K562 (cell line): ENCODE results near the gene SSBP2. TPM values are rescaled to one million over a fixed set of nuclear protein-coding genes. Genes with fewer than 3 reads are reported as not detected.

ENCODE experiments used
- ATAC-seq: fragments of 200-7000 bp; cut with Tn5 transposase; 3 replicates; pipeline ENCODE4 v1.9.1; 2020; ENCODE audit warnings: moderate library complexity
- BruUV-seq: library from RNA; stranded (reverse); fragments of 400-500 nt; replicated peaks from 2 replicates; lab custom pipeline; 2021; lab: Mats Ljungman, UMichigan
- CTCF ChIA-PET: fragments of 300-600 bp; formaldehyde crosslinking; extraction: SDS; loops from one replicate; lab custom pipeline; 2021; ENCODE audit warnings: low intra/inter-chr PET ratio; lab: Yijun Ruan, JAX
- POLR2A ChIA-PET: fragments of 300-600, 350-650 bp; sonication (Branson Sonifier 250); formaldehyde crosslinking; extraction: SDS; loops from one replicate; lab custom pipeline; 2021; ENCODE audit warnings: antibody characterized with exemption, inconsistent platforms; lab: Yijun Ruan, JAX
- DNase-seq, 4 experiments: peaks; one replicate each; pipeline versions ENCODE4 v3.0.0 to v3.0.0-alpha.2; 2011 to 2018; ENCODE audit warnings: low spot score in 3 of 4, mixed read lengths in 3 of 4; ENCODE audit errors: extremely low read depth in 1 of 4
- FAIRE-seq: peaks from 2 replicates; lab custom pipeline; 2011; peaks lifted over from hg19 to GRCh38; lab: Jason Lieb, UNC
- H2AFZ ChIP-seq: 2 replicates; pipeline ENCODE4 v1.6.0; 2011; ENCODE audit warnings: low read depth, low read length, control low read depth, inconsistent platforms
- H3K27ac ChIP-seq: fragments of 200-600 bp; 3 replicates; pipeline ENCODE4 v1.8.0; 2011; ENCODE audit warnings: low read depth, mild to moderate bottlenecking, control low read depth, inconsistent platforms, low read length, moderate library complexity, mixed read lengths; ENCODE audit errors: extremely low read depth
- H3K27me3 ChIP-seq, 2 experiments: fragments of 300-600 bp in 1 of 2; 2 replicates in 1 of 2; 3 replicates in 1 of 2; pipeline versions ENCODE4 v1.6.0 to v1.8.0; 2011; ENCODE audit warnings: inconsistent platforms in 2 of 2, low read length in 2 of 2, mild to moderate bottlenecking in 1 of 2, mixed read lengths in 1 of 2, moderate library complexity in 1 of 2; ENCODE audit not compliant: control insufficient read depth in 2 of 2, insufficient read depth in 2 of 2
- H3K36me3 ChIP-seq: fragments of 300-600 bp; 3 replicates; pipeline ENCODE4 v1.8.0; 2011; ENCODE audit warnings: mild to moderate bottlenecking, low read length, inconsistent platforms; ENCODE audit not compliant: control insufficient read depth, insufficient read depth
- H3K4me1 ChIP-seq, 2 experiments: fragments of 200-600 bp in 1 of 2; replicated peaks in 1 of 2; 2 replicates in 1 of 2; 3 replicates in 1 of 2; pipeline versions ENCODE4 v1.5.1 to v1.8.0; 2011; ENCODE audit warnings: inconsistent platforms in 2 of 2, low read length in 2 of 2, mild to moderate bottlenecking in 1 of 2, mixed read lengths in 1 of 2, moderate library complexity in 1 of 2; ENCODE audit not compliant: control insufficient read depth in 2 of 2, insufficient read depth in 2 of 2
- H3K4me2 ChIP-seq: 2 replicates; pipeline ENCODE4 v1.6.1; 2011; ENCODE audit warnings: low read length, control low read depth, inconsistent platforms, mixed read lengths; ENCODE audit not compliant: insufficient read depth
- H3K4me3 ChIP-seq: fragments of 200-600 bp; sonication (generic), shearing (Covaris generic); 2 replicates; pipeline ENCODE4 v1.5.1; 2016; ENCODE audit warnings: control low read depth, inconsistent platforms
- H3K79me2 ChIP-seq: fragments of 200-600 bp; 3 replicates; pipeline ENCODE4 v1.8.0; 2011; ENCODE audit warnings: low read length, inconsistent platforms; ENCODE audit not compliant: control insufficient read depth, insufficient read depth
- H3K9ac ChIP-seq, 2 experiments: 2 replicates each; pipeline versions ENCODE4 v1.6.0 to v1.6.1; 2011; ENCODE audit warnings: low read depth in 2 of 2, low read length in 2 of 2, control low read depth in 1 of 2, inconsistent platforms in 1 of 2, mild to moderate bottlenecking in 1 of 2, mixed read lengths in 1 of 2; ENCODE audit not compliant: insufficient read depth in 1 of 2
- H3K9me1 ChIP-seq: one replicate; pipeline ENCODE4 v1.6.0; 2011; ENCODE audit warnings: inconsistent platforms, mild to moderate bottlenecking, low read length, moderate library complexity; ENCODE audit not compliant: control insufficient read depth, insufficient read depth
- H3K9me3 ChIP-seq: replicated peaks from 2 replicates; pipeline ENCODE4 v1.5.1; 2011; ENCODE audit warnings: low read depth, low read length, inconsistent platforms; ENCODE audit not compliant: control insufficient read depth, insufficient read depth
- H4K20me1 ChIP-seq: replicated peaks from 2 replicates; pipeline ENCODE4 v1.6.1; 2011; ENCODE audit warnings: low read length, inconsistent platforms, mixed read lengths; ENCODE audit not compliant: control insufficient read depth, insufficient read depth
- CXXC5 ChIP-seq: fragments of 250-450 bp; sonication (Bioruptor Pico); IDR thresholded peaks from 2 replicates; pipeline ENCODE4 v1.8.0; 2022; ENCODE audit warnings: inconsistent platforms, mild to moderate bottlenecking, moderate library complexity
- ELF1 ChIP-seq: fragments of 200-800 bp; sonication (Bioruptor generic); IDR thresholded peaks from 2 replicates; pipeline ENCODE4 v1.6.1; 2016; ENCODE audit warnings: missing genetic modification characterization, missing compliant biosample characterization
- HCFC1 ChIP-seq: IDR thresholded peaks from 2 replicates; pipeline ENCODE4 v1.6.1; 2012; ENCODE audit warnings: low read depth, low read length, improper control_type of control experiment
- VEZF1 ChIP-seq: fragments of 200-800 bp; sonication (Bioruptor generic); IDR thresholded peaks from 2 replicates; pipeline ENCODE4 v1.6.1; 2017; ENCODE audit warnings: missing genetic modification characterization, missing compliant biosample characterization
- ZBTB43 ChIP-seq: sonication (generic); formaldehyde crosslinking; IDR thresholded peaks from 2 replicates; pipeline ENCODE4 v1.8.0; 2023; ENCODE audit warnings: mild to moderate bottlenecking, missing genetic modification reagents
- ZFP1 ChIP-seq: fragments of 450-650 bp; formaldehyde crosslinking; IDR thresholded peaks from 2 replicates; pipeline ENCODE4 v1.4.0; 2020; ENCODE audit warnings: mild to moderate bottlenecking, mixed read lengths
- ZNF347 ChIP-seq: fragments of 450-650 bp; formaldehyde crosslinking; IDR thresholded peaks from 2 replicates; pipeline ENCODE4 v1.4.0; 2020; ENCODE audit warnings: low read depth, mild to moderate bottlenecking, moderate library complexity
- ZNF561 ChIP-seq: fragments of 450-650 bp; formaldehyde crosslinking; conservative IDR thresholded peaks from 2 replicates; pipeline ENCODE4 v1.4.0; 2020; ENCODE audit warnings: mild to moderate bottlenecking, moderate library complexity
- ZNF655 ChIP-seq: fragments of 250-450 bp; sonication (Bioruptor Pico); IDR thresholded peaks from 2 replicates; pipeline ENCODE4 v1.5.0; 2021
- ZNF764 ChIP-seq: fragments of 250-450 bp; sonication (Bioruptor Pico); IDR thresholded peaks from 2 replicates; pipeline ENCODE4 v1.4.0; 2020; ENCODE audit warnings: low read depth, mild to moderate bottlenecking, moderate library complexity
- WGBS: fragments of 100-300 bp; shearing (Covaris generic); methylation state at CpG from one replicate; pipeline ENCODE4 v1.1.6; 2016; ENCODE audit warnings: low coverage, mixed read lengths; ENCODE audit not compliant: insufficient coverage; ENCODE audit errors: missing lambda C conversion rate; 5-methylcytosine and 5-hydroxymethylcytosine counted together
- in situ Hi-C: fragments of 300-500 bp; cut with MboI; formaldehyde crosslinking; loops from 4 replicates; pipeline ENCODE4 v1.15.0; 2018; ENCODE audit warnings: inconsistent platforms, mixed read lengths
- intact Hi-C: fragments of 100-400 bp; cut with micrococcal nuclease; formaldehyde crosslinking; loops from 2 replicates; pipeline ENCODE4 v1.14.2; 2022
- polyA plus RNA-seq, 8 experiments: library from polyadenylated mRNA; depleted of rRNA in 4 of 8; stranded (reverse) in 5 of 8; unstranded in 3 of 8; fragments of >200 nt; fragmentation: Nextera tagmentation in 2 of 8; fragmentation: Illumina TruSeq in 1 of 8; extraction: Ambion mirVana in 2 of 8; extraction: Trizol in 1 of 8; gene quantifications; 2 replicates each; pipeline versions ENCODE4 v1.2.1 to v1.2.3, GENCODE V29; 2011 to 2014; ENCODE audit warnings: inconsistent platforms in 1 of 8, missing spikeins in 1 of 8
- total RNA-seq, 7 experiments: library from RNA; depleted of rRNA in 6 of 7; stranded (reverse); fragments of >200 nt in 6 of 7; fragmentation: Illumina TruSeq in 2 of 7; extraction: Trizol in 2 of 7; gene quantifications; 2 replicates each; pipeline versions ENCODE4 v1.2.1 to v1.2.3, GENCODE V29; 2011 to 2021; ENCODE audit warnings: low replicate concordance in 1 of 7
- TF ChIP-seq, protein P1 (sequence below): fragments of 450-650 bp; conservative IDR thresholded peaks from 2 replicates; pipeline ENCODE4 v1.6.1; 2016; ENCODE audit warnings: missing genetic modification characterization, low read depth, mild to moderate bottlenecking, missing compliant biosample characterization, moderate library complexity

SSBP2 gene
- total and polyA plus RNA-seq, 9 of the 15 experiments (the other 6 are each of a cell fraction or from before 2014, with no cell fraction given) = 22.3 to 133 (median 42.1) TPM

GRCh38 chr5:81767938-81768337 lies 17.0 kb upstream of the SSBP2 start:
- in situ Hi-C loops = no loop called here
- Histone ChIP-seq H3K4me1 (peaks cover 0 to 9% of the 10 kb centered on the region in 2 experiments; a peak in 3 of 5 replicates), H3K36me3 (no peaks in the 10 kb centered on the region; the same call in 2 of the 3 replicates), H3K27ac (no peak overlapping the region), H3K9me3 (no peaks in the 10 kb centered on the region), H2AFZ (no peak overlapping the region), H3K27me3 (no peaks in the 10 kb centered on the region), H3K4me2 (no peak overlapping the region), H3K79me2 (no peaks in the 10 kb centered on the region), H3K9ac (no peak overlapping the region), H4K20me1 (no peaks in the 10 kb centered on the region), H3K4me3 (no peak overlapping the region), H3K9me1 (no peaks in the 10 kb centered on the region)
- no TSS peak for BruUV-seq
- 58% methylated on average over 2 of the region's 2 CpGs for WGBS
- ATAC-seq (no peak), FAIRE-seq (no peak), DNase-seq (no peak)
- ChIA-PET POLR2A (no interaction called here), CTCF (no interaction called here)
- intact Hi-C loops = no loop called here
- no peak for TF ChIP-seq ZNF764 (CRISPR knock-in tag)

- no peaks in the 10 kb centered on the region for H3K9me1 ChIP-seq
- no peaks in the 10 kb centered on the region for H3K9me3 ChIP-seq
- no peaks in the 10 kb centered on the region for H3K27me3 ChIP-seq
- POLR2A ChIA-PET = interaction anchor here (1.0 kb wide), 1 partner anchor 16 kb away, joined by 3 read pairs; the partner anchor contains the start of gene SSBP2
- H2AFZ ChIP-seq = no peak overlapping the region
- peaks cover 0 to 18% of the 10 kb centered on the region in 2 experiments; a peak in 3 of 5 replicates for H3K4me1 ChIP-seq
- no peak overlapping the region for H3K4me2 ChIP-seq
- 82% methylated on average over 8 of the region's 8 CpGs for WGBS
- DNase-seq = no peak
- no peaks in the 10 kb centered on the region; the same call in 2 of the 3 replicates for H3K36me3 ChIP-seq
- no peak overlapping the region for H3K4me3 ChIP-seq
- H3K9ac ChIP-seq = no peak overlapping the region
- in situ Hi-C loops (no loop called here), intact Hi-C loops (no loop called here)
- H4K20me1 ChIP-seq = no peaks in the 10 kb centered on the region
- no peak overlapping the region for H3K27ac ChIP-seq
- CTCF ChIA-PET = no interaction called here
- FAIRE-seq = no peak
- no peak for ATAC-seq
- no TSS peak for BruUV-seq
- no peaks in the 10 kb centered on the region for H3K79me2 ChIP-seq
- TF ChIP-seq, protein P1, sequence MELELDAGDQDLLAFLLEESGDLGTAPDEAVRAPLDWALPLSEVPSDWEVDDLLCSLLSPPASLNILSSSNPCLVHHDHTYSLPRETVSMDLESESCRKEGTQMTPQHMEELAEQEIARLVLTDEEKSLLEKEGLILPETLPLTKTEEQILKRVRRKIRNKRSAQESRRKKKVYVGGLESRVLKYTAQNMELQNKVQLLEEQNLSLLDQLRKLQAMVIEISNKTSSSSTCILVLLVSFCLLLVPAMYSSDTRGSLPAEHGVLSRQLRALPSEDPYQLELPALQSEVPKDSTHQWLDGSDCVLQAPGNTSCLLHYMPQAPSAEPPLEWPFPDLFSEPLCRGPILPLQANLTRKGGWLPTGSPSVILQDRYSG (tag) = no peak
- TF ChIP-seq VEZF1 (CRISPR knock-in tag) = no peak
- no peak for TF ChIP-seq ZFP1 (CRISPR knock-in tag)
- no peak for TF ChIP-seq ZNF347 (CRISPR knock-in tag)
- no peak for TF ChIP-seq ZNF561 (CRISPR knock-in tag)
- TF ChIP-seq ZNF655 (CRISPR knock-in tag) = no peak
- no peak for TF ChIP-seq ZBTB43 (CRISPR knock-in tag)
- no peak for TF ChIP-seq CXXC5 (CRISPR knock-in tag)
- TF ChIP-seq HCFC1 = no peak
- TF ChIP-seq ELF1 = no peak
Measured at GRCh38 chr5:81767097-81767496, 16.2 kb upstream of the SSBP2 start.
